Activated naive CD8-positive, alpha-beta T cell treated with anti-CD3 and anti-CD28 coated beads, Interleukin-2, amount 50 U/mL, for 24 hours (primary cell): ENCODE results near the gene LIPK.
"Not testable (repeated sequence)": the region's sequence is repeated elsewhere in the genome, so short reads cannot be mapped to it uniquely, and the experiment has no call there.

Experiments
- ATAC-seq: fragments of 150-1000 bp; cut with Tn5 transposase; one replicate; pipeline ENCODE4 v1.10.0; 2021
- DNase-seq: peaks from one replicate; pipeline ENCODE4 v3.0.0; 2021
- H3K27ac Mint-ChIP-seq: one replicate; pipeline ENCODE4 v1.8.0; 2021; ENCODE audit warnings: mild to moderate bottlenecking, mixed read lengths
- H3K27me3 Mint-ChIP-seq: one replicate; pipeline ENCODE4 v1.8.0; 2021; ENCODE audit warnings: mixed read lengths
- H3K36me3 Mint-ChIP-seq: one replicate; pipeline ENCODE4 v1.8.0; 2021; ENCODE audit warnings: low read depth, mixed read lengths
- H3K4me1 Mint-ChIP-seq: one replicate; pipeline ENCODE4 v1.8.0; 2021; ENCODE audit warnings: mixed read lengths
- H3K4me3 Mint-ChIP-seq: one replicate; pipeline ENCODE4 v1.8.0; 2021; ENCODE audit warnings: mild to moderate bottlenecking, moderate library complexity, mixed read lengths
- H3K9me3 Mint-ChIP-seq: one replicate; pipeline ENCODE4 v1.8.0; 2021; ENCODE audit warnings: mixed read lengths

Gene LIPK, protein sequence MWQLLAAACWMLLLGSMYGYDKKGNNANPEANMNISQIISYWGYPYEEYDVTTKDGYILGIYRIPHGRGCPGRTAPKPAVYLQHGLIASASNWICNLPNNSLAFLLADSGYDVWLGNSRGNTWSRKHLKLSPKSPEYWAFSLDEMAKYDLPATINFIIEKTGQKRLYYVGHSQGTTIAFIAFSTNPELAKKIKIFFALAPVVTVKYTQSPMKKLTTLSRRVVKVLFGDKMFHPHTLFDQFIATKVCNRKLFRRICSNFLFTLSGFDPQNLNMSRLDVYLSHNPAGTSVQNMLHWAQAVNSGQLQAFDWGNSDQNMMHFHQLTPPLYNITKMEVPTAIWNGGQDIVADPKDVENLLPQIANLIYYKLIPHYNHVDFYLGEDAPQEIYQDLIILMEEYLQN

DNA sequence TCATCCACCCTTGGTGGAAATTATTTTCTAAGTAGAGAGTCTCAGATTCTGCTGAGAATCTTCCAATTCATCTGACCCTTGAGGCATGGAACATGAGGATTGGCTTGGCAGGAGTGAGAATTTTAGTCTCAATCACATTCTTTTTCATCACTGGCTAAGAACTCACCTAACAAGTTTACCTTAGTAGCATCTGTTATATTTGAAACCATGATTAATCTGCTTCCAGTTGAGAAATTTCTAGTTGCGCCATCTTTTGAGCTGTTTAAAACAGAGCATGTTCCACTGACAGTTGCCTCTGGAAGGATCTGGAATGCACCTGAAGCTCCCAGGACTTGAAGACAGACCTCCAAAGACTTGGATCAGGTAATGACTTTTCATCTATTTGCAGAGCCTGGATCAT, at the start of gene LIPK:
Gene LIPK (plus strand): TSS at position 292 of the 400 bp plus-strand sequence. CDS start 18,295 bp downstream, outside the sequence.
- peaks cover 27% of the 10 kb centered on the region for H3K4me1 Mint-ChIP-seq
- no peaks in the 10 kb centered on the region for H3K36me3 Mint-ChIP-seq
- DNase-seq = no peak
- H3K9me3 Mint-ChIP-seq = no peaks in the 10 kb centered on the region
- no peak within 1 kb of the TSS for H3K27ac Mint-ChIP-seq
- H3K4me3 Mint-ChIP-seq = no peak within 1 kb of the TSS
- no peak for ATAC-seq
- peaks cover 4% of the 10 kb centered on the region for H3K27me3 Mint-ChIP-seq

DNA sequence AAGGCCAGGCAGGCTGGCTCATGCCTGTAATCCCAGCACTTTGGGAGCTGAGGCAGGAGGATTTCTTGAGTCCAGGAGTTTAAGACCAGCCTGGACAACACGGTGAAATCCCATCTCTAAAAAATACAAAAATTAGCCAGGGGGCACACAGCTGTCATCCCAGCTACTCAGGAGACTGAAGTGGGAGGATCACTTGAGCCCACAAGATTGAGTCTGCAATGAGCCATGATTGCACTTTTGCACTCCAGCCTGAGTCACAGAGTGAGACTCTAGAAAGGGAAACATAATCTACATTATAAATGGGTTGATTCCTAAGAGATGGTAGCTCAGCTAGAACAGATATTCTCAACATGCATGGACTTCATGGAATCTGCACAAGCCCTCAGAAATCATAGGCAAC, 48.1 kb upstream of the LIPK start:
- Mint-ChIP-seq H3K4me3 (no peak overlapping the region), H3K4me1 (no peaks in the 10 kb centered on the region), H3K27me3 (no peaks in the 10 kb centered on the region), H3K9me3 (no peaks in the 10 kb centered on the region), H3K27ac (no peak overlapping the region), H3K36me3 (no peaks in the 10 kb centered on the region)
- no peak for DNase-seq
- no peak for ATAC-seq

DNA sequence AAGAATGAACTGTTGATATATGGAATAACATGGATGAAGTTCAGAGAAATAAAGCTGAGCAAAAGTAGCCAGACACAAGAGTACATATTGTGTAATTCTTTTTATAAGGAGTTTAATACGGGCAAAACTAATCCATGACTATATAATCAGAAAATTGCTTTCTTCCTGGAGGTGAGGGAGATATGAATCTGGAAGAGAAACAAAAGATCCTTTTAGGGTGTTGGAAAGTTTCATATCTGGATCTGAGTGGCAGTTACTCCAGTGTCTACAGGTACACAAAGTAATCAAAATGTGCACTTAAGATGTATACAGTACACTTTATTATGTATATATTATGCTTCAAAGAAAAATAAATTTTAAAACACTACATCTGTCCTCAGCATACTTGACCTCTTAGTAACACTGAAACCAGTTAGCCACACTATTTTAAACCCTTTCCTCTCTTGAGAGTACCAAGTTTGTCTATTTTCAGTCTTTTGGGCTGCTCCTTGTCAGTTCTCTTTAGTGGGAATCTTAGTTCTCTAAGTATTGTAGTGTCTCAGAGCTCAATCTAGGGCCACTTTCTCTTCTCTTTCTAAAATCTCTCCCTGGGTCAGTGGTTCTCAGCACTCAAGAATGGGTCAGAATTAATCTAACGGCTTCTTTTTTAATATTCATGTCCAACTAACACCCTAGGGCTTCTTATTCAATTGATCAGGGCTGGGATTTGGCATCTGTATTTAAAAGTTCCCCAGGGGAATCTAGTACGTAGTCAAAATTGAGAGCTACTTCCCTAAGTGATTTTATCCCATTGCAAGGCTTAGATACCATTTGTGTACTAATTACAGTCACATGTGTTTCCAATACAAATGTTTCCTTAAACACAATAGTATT, 46.1 kb upstream of the LIPK start:
- ATAC-seq (no peak), DNase-seq (no peak)
- no peak overlapping the region for H3K27ac Mint-ChIP-seq
- no peak overlapping the region for H3K4me3 Mint-ChIP-seq
- H3K9me3 Mint-ChIP-seq = no peaks in the 10 kb centered on the region
- no peaks in the 10 kb centered on the region for H3K36me3 Mint-ChIP-seq
- H3K4me1 Mint-ChIP-seq = no peaks in the 10 kb centered on the region
- no peaks in the 10 kb centered on the region for H3K27me3 Mint-ChIP-seq

DNA sequence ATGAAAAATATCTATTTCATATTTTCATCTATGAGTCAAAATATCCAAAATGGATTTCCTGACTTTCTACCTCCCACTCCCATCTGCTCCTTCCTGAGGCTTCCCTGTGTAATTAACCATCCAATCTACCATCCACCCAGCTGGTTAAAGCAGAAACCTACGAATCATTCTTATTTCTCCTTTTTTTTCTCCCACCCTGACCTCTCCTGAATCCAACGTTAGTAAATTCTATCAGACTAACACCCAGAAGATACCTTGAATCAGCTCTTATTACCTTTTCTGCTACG, 45.5 kb upstream of the LIPK start:
- H3K36me3 Mint-ChIP-seq = no peaks in the 10 kb centered on the region
- H3K4me3 Mint-ChIP-seq = no peak overlapping the region
- no peaks in the 10 kb centered on the region for H3K9me3 Mint-ChIP-seq

DNA sequence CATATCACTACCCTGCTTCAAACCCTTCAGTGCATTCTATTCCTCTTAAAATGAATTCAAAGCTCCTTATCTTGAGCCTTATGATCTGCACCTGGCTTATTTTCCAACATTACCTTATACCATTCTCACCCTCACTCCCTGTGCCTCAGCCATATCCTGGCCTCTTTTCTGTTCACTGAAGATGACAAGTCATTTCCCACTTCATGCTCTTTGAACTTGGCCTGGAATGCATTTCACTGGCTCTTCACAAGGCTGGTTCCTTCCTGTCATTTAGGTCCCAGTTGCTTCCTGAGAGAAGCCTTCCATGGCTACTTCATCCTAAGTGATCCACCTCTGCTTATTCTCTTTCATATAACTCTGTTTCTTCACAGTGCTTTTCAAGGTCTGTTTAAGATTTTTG, 45.0 kb upstream of the LIPK start:
- Mint-ChIP-seq H3K9me3 (no peaks in the 10 kb centered on the region), H3K4me3 (no peak overlapping the region), H3K4me1 (no peaks in the 10 kb centered on the region), H3K27me3 (no peaks in the 10 kb centered on the region), H3K27ac (no peak overlapping the region), H3K36me3 (no peaks in the 10 kb centered on the region)
- DNase-seq = no peak
- no peak for ATAC-seq

More for the DNA sequence above, 45.5 kb upstream of the LIPK start:
- H3K27me3 Mint-ChIP-seq = no peaks in the 10 kb centered on the region
- no peak overlapping the region for H3K27ac Mint-ChIP-seq
- H3K4me1 Mint-ChIP-seq = no peaks in the 10 kb centered on the region
- DNase-seq = no peak
- no peak for ATAC-seq

DNA sequence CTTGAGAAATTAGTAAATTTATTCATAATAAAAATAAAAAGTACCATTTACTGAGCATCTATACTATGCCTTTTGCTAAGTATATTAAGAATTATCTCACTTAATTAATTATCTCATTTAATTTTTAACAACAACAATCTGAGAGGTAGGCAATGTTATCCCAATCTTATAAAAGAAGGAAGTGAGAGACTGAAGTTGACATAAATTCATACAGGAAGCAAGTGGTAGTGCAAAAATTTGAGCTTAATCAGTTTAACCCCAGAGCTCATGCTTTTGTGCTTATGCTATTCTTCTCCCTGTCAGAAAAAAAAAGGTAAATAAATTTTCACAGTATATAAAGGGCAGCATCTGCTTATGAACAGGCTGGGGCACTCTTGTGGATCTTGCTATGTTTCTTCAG, 44.5 kb upstream of the LIPK start:
- Mint-ChIP-seq H3K4me1 (no peaks in the 10 kb centered on the region), H3K9me3 (no peaks in the 10 kb centered on the region), H3K27me3 (no peaks in the 10 kb centered on the region), H3K27ac (no peak overlapping the region), H3K4me3 (no peak overlapping the region), H3K36me3 (no peaks in the 10 kb centered on the region)
- ATAC-seq = no peak
- DNase-seq = no peak

DNA sequence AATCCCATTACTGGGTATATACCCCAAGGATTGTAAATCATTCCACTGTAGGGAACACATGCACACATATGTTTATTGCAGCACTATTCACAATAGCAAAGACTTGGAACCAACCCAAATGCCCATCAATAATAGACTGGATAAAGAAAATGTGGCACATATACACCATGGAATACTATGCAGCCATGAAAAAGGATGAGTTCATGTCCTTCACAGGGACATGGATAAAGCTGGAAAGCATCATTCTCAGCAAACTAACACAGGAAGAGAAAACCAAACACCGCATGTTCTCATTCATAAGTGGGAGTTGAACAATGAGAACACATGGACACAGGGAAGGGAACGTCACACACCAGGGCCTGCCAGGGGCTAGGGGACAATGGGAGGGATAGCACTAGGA, 42.9 kb upstream of the LIPK start:
- not testable (repeated sequence) for H3K27me3 Mint-ChIP-seq, DNase-seq, ATAC-seq, H3K4me1 Mint-ChIP-seq, H3K9me3 Mint-ChIP-seq, H3K4me3 Mint-ChIP-seq, H3K36me3 Mint-ChIP-seq, H3K27ac Mint-ChIP-seq

DNA sequence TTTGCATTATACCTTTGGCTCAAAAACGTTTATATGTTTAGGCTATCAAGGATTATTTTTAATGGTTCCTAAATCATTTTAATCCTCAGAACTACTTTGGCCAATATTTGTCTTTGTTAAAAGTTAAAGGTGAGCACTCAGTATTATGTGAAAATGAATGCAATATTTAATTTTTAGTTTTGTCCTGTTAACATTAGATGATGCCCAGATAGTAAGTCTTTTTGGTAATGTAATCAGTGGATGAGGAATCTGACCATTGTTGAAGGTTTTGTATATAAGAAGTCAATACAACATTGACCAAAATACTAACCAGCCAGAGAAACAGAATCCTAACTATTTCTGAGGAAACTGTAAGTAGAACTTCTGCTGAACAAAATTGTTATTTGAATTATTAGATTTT, 41.9 kb upstream of the LIPK start, which contains the start of gene LIPF:
Gene LIPF (plus strand): TSS at position 301 of the 400 bp plus-strand sequence. CDS start 2,856 bp downstream, outside the sequence.
- Mint-ChIP-seq H3K4me3 (no peak within 1 kb of the TSS), H3K27me3 (no peaks in the 10 kb centered on the region), H3K36me3 (no peaks in the 10 kb centered on the region), H3K9me3 (no peaks in the 10 kb centered on the region), H3K27ac (no peak within 1 kb of the TSS), H3K4me1 (no peaks in the 10 kb centered on the region)
- no peak for DNase-seq
- ATAC-seq = no peak

DNA sequence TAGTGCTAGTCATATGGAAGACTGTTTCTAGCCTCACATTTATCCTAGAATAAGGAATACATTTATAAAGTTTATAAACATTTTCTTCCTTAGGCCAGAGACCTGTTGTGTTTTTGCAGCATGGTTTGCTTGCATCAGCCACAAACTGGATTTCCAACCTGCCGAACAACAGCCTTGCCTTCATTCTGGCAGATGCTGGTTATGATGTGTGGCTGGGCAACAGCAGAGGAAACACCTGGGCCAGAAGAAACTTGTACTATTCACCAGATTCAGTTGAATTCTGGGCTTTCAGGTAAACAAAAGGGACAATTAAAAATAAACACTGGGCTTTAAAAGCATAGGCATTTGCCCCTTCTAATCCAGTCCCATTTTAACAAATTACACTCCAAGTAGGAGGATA, 37.6 kb upstream of the LIPK start:
- H3K27me3 Mint-ChIP-seq = no peaks in the 10 kb centered on the region
- H3K27ac Mint-ChIP-seq = no peak overlapping the region
- ATAC-seq (no peak), DNase-seq (no peak)
- no peaks in the 10 kb centered on the region for H3K9me3 Mint-ChIP-seq
- no peaks in the 10 kb centered on the region for H3K36me3 Mint-ChIP-seq
- peaks cover 16% of the 10 kb centered on the region for H3K4me1 Mint-ChIP-seq
- H3K4me3 Mint-ChIP-seq = no peak overlapping the region

DNA sequence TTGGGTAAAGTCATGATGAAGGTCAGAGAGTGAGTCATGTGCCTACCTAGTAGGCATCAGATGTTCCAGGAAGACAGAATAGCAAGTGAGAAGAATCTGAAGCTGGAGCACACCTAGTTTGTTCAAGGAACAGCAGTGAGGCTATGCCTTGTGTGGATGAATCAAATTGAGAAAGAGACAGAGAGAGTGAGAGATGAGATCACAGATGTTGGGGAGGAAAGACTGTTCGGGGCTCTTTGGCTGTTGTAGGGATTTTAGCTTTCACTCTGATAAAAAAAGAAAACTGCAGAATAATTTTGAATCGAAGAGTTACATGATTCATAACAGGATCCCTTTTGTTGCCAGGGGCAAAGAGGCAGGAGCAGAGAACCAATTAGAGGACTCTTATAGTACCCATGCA, 35.6 kb upstream of the LIPK start:
- peak overlapping the region; percentile 13 for H3K4me3 Mint-ChIP-seq
- no peaks in the 10 kb centered on the region for H3K36me3 Mint-ChIP-seq
- peak overlapping the region; percentile 60 for H3K27ac Mint-ChIP-seq
- H3K27me3 Mint-ChIP-seq = no peaks in the 10 kb centered on the region
- H3K4me1 Mint-ChIP-seq = peaks cover 16% of the 10 kb centered on the region
- peak; percentile 99 for ATAC-seq
- H3K9me3 Mint-ChIP-seq = no peaks in the 10 kb centered on the region
- no peak for DNase-seq

DNA sequence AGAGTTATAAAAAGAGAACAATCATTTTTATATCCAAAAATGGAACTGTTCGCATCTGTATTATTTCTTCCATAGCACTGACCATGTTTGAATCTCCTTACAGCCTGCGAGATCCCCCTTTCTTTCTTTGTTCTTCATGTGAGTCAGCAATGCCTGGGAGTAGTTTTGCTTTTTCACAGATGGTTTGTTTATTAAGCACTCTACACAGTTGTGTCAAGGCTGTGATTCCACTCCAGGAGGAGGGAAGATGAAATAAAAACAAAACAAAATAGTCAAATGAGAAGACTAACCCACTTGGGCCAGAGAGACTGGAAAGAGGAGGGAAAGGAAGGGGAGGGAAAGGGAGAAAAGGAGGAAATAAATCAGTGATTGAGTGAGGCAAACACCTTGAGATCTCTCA, 34.0 kb upstream of the LIPK start:
- H3K27me3 Mint-ChIP-seq = no peaks in the 10 kb centered on the region
- no peak for ATAC-seq
- no peaks in the 10 kb centered on the region for H3K9me3 Mint-ChIP-seq
- DNase-seq = no peak
- no peak overlapping the region for H3K27ac Mint-ChIP-seq
- H3K36me3 Mint-ChIP-seq = no peaks in the 10 kb centered on the region
- H3K4me1 Mint-ChIP-seq = peaks cover 16% of the 10 kb centered on the region
- H3K4me3 Mint-ChIP-seq = no peak overlapping the region

DNA sequence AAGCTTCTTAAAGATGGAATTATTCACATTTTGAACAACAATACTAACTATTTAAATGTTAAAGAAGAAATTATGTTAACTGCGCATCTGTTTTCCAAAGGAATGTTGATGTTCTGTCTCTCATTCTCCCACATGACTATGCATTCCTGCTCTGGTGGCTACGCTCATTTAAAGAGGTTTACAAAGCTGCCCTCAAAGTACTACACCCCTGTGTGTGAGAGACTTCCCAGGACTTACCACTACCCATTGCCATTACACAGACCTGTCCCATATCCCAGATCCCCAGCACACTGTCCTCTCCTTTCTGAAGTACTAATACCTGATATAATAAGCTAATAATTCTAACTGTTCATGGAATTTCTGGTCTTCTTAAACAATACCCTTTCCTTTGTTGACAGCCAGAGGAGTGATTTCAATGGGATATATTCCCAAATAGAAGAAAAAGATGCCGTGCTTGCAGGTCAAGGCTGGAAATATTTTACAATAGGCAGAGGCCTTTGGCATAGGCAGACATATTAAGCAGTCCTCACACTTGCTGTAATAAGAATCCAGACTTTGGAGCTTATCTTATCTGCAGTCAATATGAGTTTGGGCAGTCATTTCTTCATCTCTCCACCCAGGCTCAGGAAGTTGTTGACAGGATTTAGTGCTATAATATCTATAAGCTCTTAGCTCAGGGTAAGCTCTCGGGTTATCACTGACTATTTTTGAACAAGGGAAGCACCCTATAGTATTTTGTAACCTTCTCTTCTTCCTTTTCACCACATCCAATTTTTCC, 29.6 kb upstream of the LIPK start:
- DNase-seq (no peak), ATAC-seq (no peak)
- no peaks in the 10 kb centered on the region for H3K36me3 Mint-ChIP-seq

DNA sequence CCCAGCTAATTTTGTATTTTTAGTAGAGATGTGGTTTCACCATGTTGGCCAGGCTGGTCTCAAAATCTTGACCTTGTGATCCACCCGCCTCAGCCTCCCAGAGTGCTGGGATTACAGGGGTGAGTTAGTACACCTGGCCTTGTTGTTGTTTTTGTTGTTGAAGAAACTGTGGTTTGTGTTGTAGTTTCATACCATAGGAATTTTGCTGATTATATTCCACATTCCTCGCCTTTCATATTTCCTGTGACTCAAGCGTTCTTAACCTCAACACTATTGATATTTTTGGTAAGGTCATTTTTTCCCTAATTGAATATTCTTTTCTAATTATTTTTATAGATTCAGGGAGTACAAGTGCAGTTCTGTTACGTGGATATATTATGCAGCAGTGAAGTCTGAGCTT, 25.1 kb upstream of the LIPK start:
- H3K4me3 Mint-ChIP-seq = no peak overlapping the region
- no peak overlapping the region for H3K27ac Mint-ChIP-seq
- DNase-seq (no peak), ATAC-seq (no peak)
- no peaks in the 10 kb centered on the region for H3K9me3 Mint-ChIP-seq
- H3K27me3 Mint-ChIP-seq = peaks cover 8% of the 10 kb centered on the region
- H3K36me3 Mint-ChIP-seq = no peaks in the 10 kb centered on the region
- H3K4me1 Mint-ChIP-seq = no peaks in the 10 kb centered on the region

More for the DNA sequence above, 29.6 kb upstream of the LIPK start:
- H3K4me1 Mint-ChIP-seq = peaks cover 4% of the 10 kb centered on the region
- no peak overlapping the region for H3K27ac Mint-ChIP-seq
- H3K9me3 Mint-ChIP-seq = no peaks in the 10 kb centered on the region
- peaks cover 5% of the 10 kb centered on the region for H3K27me3 Mint-ChIP-seq
- H3K4me3 Mint-ChIP-seq = no peak overlapping the region

DNA sequence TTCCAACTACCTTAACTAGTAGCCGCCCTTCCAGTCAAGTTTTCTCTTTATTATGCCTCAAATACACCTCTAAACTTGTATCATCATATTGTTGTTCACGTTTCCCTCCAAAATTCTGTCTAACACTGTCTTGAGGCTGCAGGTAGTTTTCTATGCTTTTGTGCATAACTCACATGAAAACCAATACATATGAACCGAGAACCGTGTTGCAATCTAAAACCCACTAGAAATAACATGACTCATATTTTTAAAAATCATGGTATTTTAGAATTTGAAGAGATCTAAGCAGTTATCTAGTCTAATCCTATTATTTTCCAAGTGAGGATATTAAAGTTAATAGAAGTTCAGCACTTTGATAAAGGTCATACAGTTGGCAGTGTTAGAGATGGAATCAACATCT, 23.6 kb upstream of the LIPK start:
- no peak for ATAC-seq
- Mint-ChIP-seq H3K36me3 (no peaks in the 10 kb centered on the region), H3K4me1 (no peaks in the 10 kb centered on the region), H3K4me3 (no peak overlapping the region), H3K27me3 (peaks cover 6% of the 10 kb centered on the region), H3K27ac (no peak overlapping the region), H3K9me3 (no peaks in the 10 kb centered on the region)
- no peak for DNase-seq
